Ascending aorta (tissue), 2 donors: ENCODE data around the gene SEPTIN3. TPM values are rescaled to one million over a fixed set of nuclear protein-coding genes. Genes with fewer than 3 reads are reported as not detected.

Source experiments
- DNase-seq, 2 donors: peaks; one replicate each; pipeline ENCODE4 v3.0.0-alpha.2; 2019; ENCODE audit warnings: low spot score in 2 of 2
- H3K27ac ChIP-seq, 2 donors: fragments of 200-600 bp; sonication (generic); one replicate each; pipeline ENCODE4 v1.5.1; 2016 to 2017; ENCODE audit warnings: mild to moderate bottlenecking in 1 of 2
- H3K27me3 ChIP-seq: fragments of 200-600 bp; sonication (generic); one replicate; pipeline ENCODE4 v1.5.1; 2017
- H3K36me3 ChIP-seq, 2 donors: fragments of 200-600 bp; sonication (generic); one replicate each; pipeline ENCODE4 v1.5.1; 2016
- H3K4me1 ChIP-seq, 2 donors: fragments of 200-600 bp; sonication (generic); one replicate each; pipeline ENCODE4 v1.5.1; 2016 to 2017; ENCODE audit warnings: mild to moderate bottlenecking in 1 of 2
- H3K4me3 ChIP-seq, 2 donors: fragments of 200-600 bp; sonication (generic); one replicate each; pipeline ENCODE4 v1.5.1; 2016 to 2017; ENCODE audit warnings: mild to moderate bottlenecking in 1 of 2
- H3K9me3 ChIP-seq, 2 donors: fragments of 200-600 bp; sonication (generic); one replicate each; pipeline ENCODE4 v1.5.1; 2016
- intact Hi-C: fragments of 100-400 bp; cut with DNase I; formaldehyde crosslinking; loops from one replicate; pipeline ENCODE4 v1.15.1; 2023
- total RNA-seq: library from RNA; depleted of rRNA; stranded (reverse); fragments of >200 nt; gene quantifications from one replicate; pipeline ENCODE4 v1.1.0, GENCODE V29; 2016
- TF ChIP-seq, protein P1 (sequence below), 3 experiments: fragments of 200-600 bp in 2 of 3; fragments of 450-650 bp in 1 of 3; sonication (generic) in 2 of 3; IDR thresholded peaks; one replicate each; pipeline ENCODE4 v1.5.1; 2016 to 2019; ENCODE audit warnings: antibody characterized with exemption in 3 of 3, mild to moderate bottlenecking in 1 of 3, moderate library complexity in 1 of 3

SEPTIN3 gene, protein sequence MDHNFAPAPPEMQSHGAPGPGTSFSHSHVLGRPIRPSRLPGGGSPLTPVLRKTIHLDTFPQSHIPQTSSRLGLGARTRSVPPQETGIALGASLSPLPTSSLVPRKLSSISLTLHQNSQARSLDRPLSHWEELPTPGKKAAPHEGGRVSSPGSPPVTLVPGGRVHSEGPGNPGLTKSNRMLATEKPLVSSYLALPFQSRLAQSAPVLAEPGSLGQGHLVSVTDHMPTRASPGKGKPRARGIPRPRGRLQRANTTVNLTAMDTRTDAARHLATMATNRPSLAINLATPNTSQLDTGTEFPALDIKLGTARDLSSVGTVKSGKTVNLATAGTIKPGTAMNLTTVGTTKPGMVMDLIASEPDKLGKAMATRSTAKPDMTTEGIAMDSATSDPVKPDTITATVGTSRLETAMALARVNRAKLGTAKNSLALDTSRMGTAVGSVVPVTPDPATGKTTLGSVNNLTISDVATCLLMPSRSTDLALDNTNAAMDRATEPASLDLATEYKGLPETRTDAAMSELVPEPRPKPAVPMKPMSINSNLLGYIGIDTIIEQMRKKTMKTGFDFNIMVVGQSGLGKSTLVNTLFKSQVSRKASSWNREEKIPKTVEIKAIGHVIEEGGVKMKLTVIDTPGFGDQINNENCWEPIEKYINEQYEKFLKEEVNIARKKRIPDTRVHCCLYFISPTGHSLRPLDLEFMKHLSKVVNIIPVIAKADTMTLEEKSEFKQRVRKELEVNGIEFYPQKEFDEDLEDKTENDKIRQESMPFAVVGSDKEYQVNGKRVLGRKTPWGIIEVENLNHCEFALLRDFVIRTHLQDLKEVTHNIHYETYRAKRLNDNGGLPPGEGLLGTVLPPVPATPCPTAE
- not detected for total RNA-seq

DNA sequence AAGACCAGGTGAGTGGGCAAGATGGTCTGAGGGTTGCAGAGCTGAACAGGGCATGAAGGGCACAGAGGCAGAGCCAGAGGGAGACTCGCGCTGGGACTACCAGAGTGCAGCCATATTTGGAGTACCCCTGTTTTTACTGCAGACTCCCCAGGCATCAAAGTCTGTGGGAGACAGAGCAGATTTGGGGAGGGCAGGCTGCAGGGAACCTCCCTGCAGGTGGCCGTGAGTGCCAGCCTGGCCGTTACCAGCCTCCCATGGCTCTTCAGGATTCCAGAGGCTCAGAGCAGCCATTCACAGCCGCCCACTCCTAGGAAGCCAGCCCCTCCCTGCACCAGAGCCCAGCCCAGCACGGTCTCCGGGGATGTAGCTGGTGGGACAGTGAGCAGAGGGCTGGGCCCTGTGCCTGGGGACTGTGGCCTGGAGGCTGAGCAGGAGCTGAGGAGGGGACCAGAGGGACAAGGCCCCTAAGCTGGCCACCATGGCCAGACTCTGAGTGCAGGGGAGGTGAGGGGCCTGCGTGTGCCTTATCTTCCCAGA, at the start of gene SEPTIN3:
Gene SEPTIN3 (plus strand): TSS at position 334 of the 537 bp plus-strand sequence. CDS start 2,050 bp downstream, outside the sequence.
- DNase-seq = no peak
- no peaks in the 10 kb centered on the region for H3K4me1 ChIP-seq
- intact Hi-C loops = loop anchor here (5.0 kb wide), 1 partner anchor 468 kb away; no protein-coding TSS in a partner anchor
- H3K4me3 ChIP-seq = no peak within 1 kb of the TSS
- H3K27ac ChIP-seq = no peak within 1 kb of the TSS
- H3K9me3 ChIP-seq = no peaks in the 10 kb centered on the region
- no peaks in the 10 kb centered on the region for H3K27me3 ChIP-seq
- H3K36me3 ChIP-seq = no peaks in the 10 kb centered on the region
- TF ChIP-seq, protein P1, sequence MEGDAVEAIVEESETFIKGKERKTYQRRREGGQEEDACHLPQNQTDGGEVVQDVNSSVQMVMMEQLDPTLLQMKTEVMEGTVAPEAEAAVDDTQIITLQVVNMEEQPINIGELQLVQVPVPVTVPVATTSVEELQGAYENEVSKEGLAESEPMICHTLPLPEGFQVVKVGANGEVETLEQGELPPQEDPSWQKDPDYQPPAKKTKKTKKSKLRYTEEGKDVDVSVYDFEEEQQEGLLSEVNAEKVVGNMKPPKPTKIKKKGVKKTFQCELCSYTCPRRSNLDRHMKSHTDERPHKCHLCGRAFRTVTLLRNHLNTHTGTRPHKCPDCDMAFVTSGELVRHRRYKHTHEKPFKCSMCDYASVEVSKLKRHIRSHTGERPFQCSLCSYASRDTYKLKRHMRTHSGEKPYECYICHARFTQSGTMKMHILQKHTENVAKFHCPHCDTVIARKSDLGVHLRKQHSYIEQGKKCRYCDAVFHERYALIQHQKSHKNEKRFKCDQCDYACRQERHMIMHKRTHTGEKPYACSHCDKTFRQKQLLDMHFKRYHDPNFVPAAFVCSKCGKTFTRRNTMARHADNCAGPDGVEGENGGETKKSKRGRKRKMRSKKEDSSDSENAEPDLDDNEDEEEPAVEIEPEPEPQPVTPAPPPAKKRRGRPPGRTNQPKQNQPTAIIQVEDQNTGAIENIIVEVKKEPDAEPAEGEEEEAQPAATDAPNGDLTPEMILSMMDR (IDR thresholded peaks at IDR 0.05) = no peak

DNA sequence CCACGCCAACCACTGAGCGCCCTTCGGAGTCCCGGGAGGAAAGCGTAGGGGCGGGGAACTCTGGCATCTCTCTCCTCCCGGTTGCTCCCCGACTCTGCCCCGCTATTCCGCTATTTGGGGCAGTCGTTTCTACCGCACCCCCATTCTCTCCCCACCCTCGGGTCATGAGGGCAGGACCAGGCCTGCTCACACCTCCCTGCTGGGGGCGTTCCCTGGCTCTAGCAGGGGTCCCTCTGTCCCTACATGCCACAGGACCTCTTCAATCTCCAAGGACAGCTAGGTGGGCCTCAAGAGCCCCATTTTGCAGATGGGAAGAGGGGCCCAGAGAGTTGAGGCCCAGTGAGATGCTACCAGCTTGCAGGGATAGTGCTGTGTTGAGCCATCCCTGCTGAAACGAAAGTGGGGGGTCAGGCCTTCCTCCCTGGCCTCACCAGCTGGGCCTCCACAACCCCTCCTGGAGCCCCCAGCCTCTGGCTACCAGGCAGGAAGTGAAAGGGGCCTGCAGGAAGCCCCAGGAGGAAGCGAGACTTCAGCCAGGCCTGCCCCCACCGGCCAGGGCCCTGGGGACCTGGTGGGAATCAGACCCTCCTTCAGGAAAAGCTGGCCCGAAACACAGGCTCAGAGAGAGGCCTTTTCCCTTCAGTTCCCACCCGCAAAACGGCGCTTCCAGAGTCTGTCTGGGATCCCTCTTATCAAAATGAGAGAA, 48.8 kb upstream of the SEPTIN3 start:
- Histone ChIP-seq H3K9me3 (no peaks in the 10 kb centered on the region), H3K4me3 (peak overlapping the region; percentile 47 to 72), H3K4me1 (peaks cover 0 to 9% of the 10 kb centered on the region in 2 donors), H3K27ac (no peak overlapping the region), H3K36me3 (no peaks in the 10 kb centered on the region), H3K27me3 (peaks cover 6% of the 10 kb centered on the region)
- no peak for DNase-seq
- TF ChIP-seq, protein P1 (IDR thresholded peaks at IDR 0.05) = no peak
- intact Hi-C loops = no loop called here

DNA sequence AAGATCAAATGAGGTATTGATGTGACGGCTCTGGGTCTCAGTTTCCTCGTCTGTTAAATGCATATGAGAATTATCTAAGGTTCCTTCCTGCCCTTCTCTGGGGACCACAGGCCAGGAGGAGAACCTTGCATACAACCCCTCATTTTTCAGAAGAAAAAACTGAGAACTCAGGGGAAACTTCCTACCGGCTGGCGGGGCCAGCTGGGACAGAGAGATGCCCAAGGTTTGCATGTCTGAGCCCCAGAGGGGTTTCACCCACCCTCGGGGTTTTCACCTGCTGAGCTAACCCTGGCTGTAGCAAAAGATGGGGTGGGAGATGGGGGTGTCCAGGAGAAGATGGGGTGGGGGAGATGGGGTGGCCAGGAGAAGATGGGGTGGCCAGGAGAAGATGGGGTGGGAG, 46.9 kb upstream of the SEPTIN3 start:
- no peak for DNase-seq
- no peak overlapping the region for H3K4me3 ChIP-seq
- H3K27me3 ChIP-seq = peaks cover 15% of the 10 kb centered on the region
- no peak overlapping the region for H3K27ac ChIP-seq
- H3K9me3 ChIP-seq = no peaks in the 10 kb centered on the region
- TF ChIP-seq, protein P1 (IDR thresholded peaks at IDR 0.05) = no peak
- H3K36me3 ChIP-seq = no peaks in the 10 kb centered on the region
- H3K4me1 ChIP-seq = peaks cover 2 to 9% of the 10 kb centered on the region in 2 donors
- intact Hi-C loops = no loop called here

DNA sequence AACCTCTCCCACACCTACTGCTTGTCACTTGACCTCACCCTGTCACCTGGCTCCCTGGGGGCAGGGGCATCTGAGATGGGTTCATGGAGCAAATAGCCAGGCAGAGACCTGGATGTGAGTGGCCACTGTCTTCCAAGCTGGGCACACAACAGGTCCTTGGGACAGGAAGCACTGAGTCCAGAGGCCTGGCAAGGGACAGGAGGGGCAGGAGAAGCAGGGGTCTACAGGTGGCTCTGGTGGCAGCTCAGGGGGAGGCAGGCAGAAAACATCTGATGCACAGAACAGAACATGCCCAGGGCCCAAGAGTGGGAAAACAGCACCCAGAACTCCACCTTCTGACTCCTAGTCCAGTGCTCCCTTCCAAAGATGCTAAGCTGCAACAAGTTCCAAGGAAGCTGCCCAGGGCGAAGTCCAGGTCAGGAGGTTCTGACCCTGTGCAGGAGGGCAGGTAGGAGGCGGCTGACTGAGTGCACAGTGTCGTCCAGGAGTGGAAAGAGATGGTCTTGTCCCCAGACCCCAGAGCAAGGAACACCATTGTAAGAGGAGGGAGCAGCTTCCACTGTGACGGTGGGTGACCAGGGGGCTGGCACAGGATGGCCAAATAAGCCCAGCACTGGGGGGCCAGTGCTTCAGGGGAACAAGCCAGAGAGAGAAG, 46.2 kb upstream of the SEPTIN3 start:
- no peak for DNase-seq
- H3K9me3 ChIP-seq = no peaks in the 10 kb centered on the region
- no peak overlapping the region for H3K27ac ChIP-seq
- H3K4me3 ChIP-seq = no peak overlapping the region
- TF ChIP-seq, protein P1 (IDR thresholded peaks at IDR 0.05) = no peak
- intact Hi-C loops = no loop called here
- H3K36me3 ChIP-seq = no peaks in the 10 kb centered on the region
- H3K4me1 ChIP-seq = peaks cover 2 to 9% of the 10 kb centered on the region in 2 donors
- peaks cover 15% of the 10 kb centered on the region for H3K27me3 ChIP-seq
